IMR-90 (cell line): ENCODE data around the gene B3GAT1. TPM values are rescaled to one million over a fixed set of nuclear protein-coding genes. Genes with fewer than 3 reads are reported as not detected.

Experiments
- ATAC-seq: fragments of 200-7000 bp; cut with Tn5 transposase; 2 replicates; pipeline ENCODE4 v1.9.1; 2020; ENCODE audit warnings: low read depth, mild to moderate bottlenecking, moderate library complexity
- BruUV-seq: library from RNA; stranded (reverse); fragments of 400-500 nt; replicated peaks from 2 replicates; lab custom pipeline; 2021; lab: Mats Ljungman, UMichigan
- CTCF ChIA-PET: fragments of 300-600 bp; formaldehyde crosslinking; extraction: SDS; loops from one replicate; lab custom pipeline; 2021; ENCODE audit warnings: antibody characterized with exemption; lab: Yijun Ruan, JAX
- POLR2A ChIA-PET: fragments of 300-600 bp; sonication (Branson Sonifier 250); formaldehyde crosslinking; loops from one replicate; lab custom pipeline; 2022; ENCODE audit warnings: antibody characterized with exemption; ENCODE audit not compliant: unreplicated experiment; lab: Charles Lee
- DNase-seq: peaks from one replicate; pipeline ENCODE4 v3.0.0; 2013
- H2AFZ ChIP-seq: replicated peaks from 2 replicates; pipeline ENCODE3; 2013; ENCODE audit warnings: low read length, mild to moderate bottlenecking; ENCODE audit not compliant: poor library complexity
- H2AK5ac ChIP-seq: 2 replicates; pipeline ENCODE4 v1.6.1; 2013; ENCODE audit warnings: low read depth, low read length, inconsistent platforms
- H2AK9ac ChIP-seq: replicated peaks from 2 replicates; pipeline ENCODE3; 2013; ENCODE audit warnings: mild to moderate bottlenecking, low read depth, low read length, moderate library complexity; ENCODE audit not compliant: poor library complexity
- H2BK120ac ChIP-seq: 2 replicates; pipeline ENCODE4 v1.6.1; 2013; ENCODE audit warnings: low read depth, low read length, inconsistent platforms
- H2BK15ac ChIP-seq: 3 replicates; pipeline ENCODE4 v1.6.1; 2013; ENCODE audit warnings: low read depth, low read length, inconsistent platforms
- H2BK20ac ChIP-seq: 2 replicates; pipeline ENCODE4 v1.6.1; 2013; ENCODE audit warnings: low read depth, mild to moderate bottlenecking, inconsistent platforms, low read length, moderate library complexity
- H2BK5ac ChIP-seq: 2 replicates; pipeline ENCODE4 v1.6.1; 2013; ENCODE audit warnings: mild to moderate bottlenecking, low read depth, low read length, inconsistent platforms; ENCODE audit not compliant: poor library complexity, severe bottlenecking
- H3K14ac ChIP-seq: replicated peaks from 2 replicates; pipeline ENCODE4 v1.6.1; 2013; ENCODE audit warnings: low read depth, low read length, inconsistent platforms
- H3K18ac ChIP-seq: 2 replicates; pipeline ENCODE4 v1.6.1; 2013; ENCODE audit warnings: low read depth, low read length, control low read depth
- H3K23ac ChIP-seq: 2 replicates; pipeline ENCODE4 v1.6.1; 2013; ENCODE audit warnings: low read depth, low read length, inconsistent platforms
- H3K27ac ChIP-seq: 2 replicates; pipeline ENCODE4 v1.5.1; 2013; ENCODE audit warnings: mild to moderate bottlenecking, control low read depth, low read length; ENCODE audit not compliant: insufficient read depth
- H3K27me3 ChIP-seq: 2 replicates; pipeline ENCODE4 v1.6.1; 2013; ENCODE audit warnings: low read length; ENCODE audit not compliant: control insufficient read depth, insufficient read depth
- H3K36me3 ChIP-seq: 2 replicates; pipeline ENCODE4 v1.6.1; 2013; ENCODE audit warnings: low read length, mixed read lengths; ENCODE audit not compliant: control insufficient read depth, insufficient read depth
- H3K4ac ChIP-seq: 2 replicates; pipeline ENCODE4 v1.6.1; 2013; ENCODE audit warnings: low read depth, low read length, inconsistent platforms
- H3K4me1 ChIP-seq: 2 replicates; pipeline ENCODE4 v1.6.1; 2013; ENCODE audit warnings: low read length, mixed read lengths; ENCODE audit not compliant: control insufficient read depth, insufficient read depth
- H3K4me2 ChIP-seq: 2 replicates; pipeline ENCODE4 v1.6.1; 2013; ENCODE audit warnings: low read depth, mild to moderate bottlenecking, control low read depth, low read length, moderate library complexity
- H3K4me3 ChIP-seq: 2 replicates; pipeline ENCODE4 v1.5.1; 2013; ENCODE audit warnings: low read depth, mild to moderate bottlenecking, control low read depth, low read length, moderate library complexity; ENCODE audit not compliant: insufficient read depth
- H3K56ac ChIP-seq: 2 replicates; pipeline ENCODE4 v1.6.1; 2013; ENCODE audit warnings: low read length, inconsistent platforms; ENCODE audit not compliant: insufficient read depth; ENCODE audit errors: extremely low read depth
- H3K79me1 ChIP-seq, 2 experiments: 2 replicates each; pipeline ENCODE4 v1.6.1; 2013; ENCODE audit warnings: low read length in 2 of 2, inconsistent platforms in 1 of 2, low read depth in 1 of 2
- H3K9ac ChIP-seq: 2 replicates; pipeline ENCODE4 v1.6.1; 2013; ENCODE audit warnings: low read depth, low read length, control low read depth
- H3K9me1 ChIP-seq: 2 replicates; pipeline ENCODE4 v1.6.1; 2013; ENCODE audit warnings: low read length, inconsistent platforms; ENCODE audit not compliant: insufficient read depth
- H3K9me3 ChIP-seq: 2 replicates; pipeline ENCODE4 v1.6.1; 2013; ENCODE audit warnings: low read length; ENCODE audit not compliant: control insufficient read depth, insufficient read depth
- H4K20me1 ChIP-seq: 2 replicates; pipeline ENCODE4 v1.6.1; 2013; ENCODE audit warnings: low read length, inconsistent platforms; ENCODE audit not compliant: insufficient read depth
- H4K5ac ChIP-seq: 2 replicates; pipeline ENCODE4 v1.6.1; 2013; ENCODE audit warnings: mild to moderate bottlenecking, low read depth, low read length, control low read depth
- H4K8ac ChIP-seq, 2 experiments: 2 replicates each; pipeline ENCODE4 v1.6.1; 2013; ENCODE audit warnings: low read depth in 2 of 2, low read length in 2 of 2, control low read depth in 1 of 2, inconsistent platforms in 1 of 2
- H4K91ac ChIP-seq: 2 replicates; pipeline ENCODE4 v1.6.1; 2013; ENCODE audit warnings: low read depth, low read length, inconsistent platforms; ENCODE audit not compliant: insufficient read depth
- BHLHE40 ChIP-seq: fragments of 150-350 bp; IDR thresholded peaks from 2 replicates; pipeline ENCODE4 v1.6.1; 2016; ENCODE audit warnings: mild to moderate bottlenecking, low read depth, low read length
- CEBPB ChIP-seq: IDR thresholded peaks from 2 replicates; pipeline ENCODE4 v1.6.1; 2012; ENCODE audit warnings: low read depth, low read length, improper control_type of control experiment
- CHD1 ChIP-seq: IDR thresholded peaks from 2 replicates; pipeline ENCODE4 v1.6.1; 2012; ENCODE audit warnings: low read depth, low read length, improper control_type of control experiment
- ELK1 ChIP-seq: fragments of 150-350 bp; IDR thresholded peaks from 2 replicates; pipeline ENCODE4 v1.6.1; 2016; ENCODE audit warnings: low read depth, mild to moderate bottlenecking, low read length, moderate library complexity, borderline replicate concordance
- FOS ChIP-seq: fragments of 150-350 bp; IDR thresholded peaks from 2 replicates; pipeline ENCODE4 v1.6.1; 2016; ENCODE audit warnings: low read depth, low read length
- MAFK ChIP-seq: IDR thresholded peaks from 2 replicates; pipeline ENCODE4 v1.6.1; 2012; ENCODE audit warnings: low read depth, low read length, improper control_type of control experiment
- MAZ ChIP-seq: IDR thresholded peaks from 2 replicates; pipeline ENCODE4 v1.6.1; 2012; ENCODE audit warnings: low read depth, mild to moderate bottlenecking, low read length, improper control_type of control experiment, moderate library complexity, borderline replicate concordance
- MXI1 ChIP-seq: IDR thresholded peaks from 2 replicates; pipeline ENCODE4 v1.6.1; 2012; ENCODE audit warnings: low read depth, mild to moderate bottlenecking, low read length, moderate library complexity, borderline replicate concordance
- NFE2L2 ChIP-seq: fragments of 150-350 bp; IDR thresholded peaks from 2 replicates; pipeline ENCODE4 v1.6.1; 2016; ENCODE audit warnings: low read depth, mild to moderate bottlenecking, low read length
- POLR2A ChIP-seq: IDR thresholded peaks from 2 replicates; pipeline ENCODE4 v1.6.1; 2012; ENCODE audit warnings: mild to moderate bottlenecking, low read depth, low read length
- RAD21 ChIP-seq: IDR thresholded peaks from 2 replicates; pipeline ENCODE4 v1.6.1; 2012; ENCODE audit warnings: low read length, improper control_type of control experiment
- RCOR1 ChIP-seq: IDR thresholded peaks from 2 replicates; pipeline ENCODE4 v1.6.1; 2012; ENCODE audit warnings: mild to moderate bottlenecking, low read length, improper control_type of control experiment; ENCODE audit not compliant: insufficient replicate concordance
- RFX5 ChIP-seq: IDR thresholded peaks from 2 replicates; pipeline ENCODE4 v1.8.0; 2012; ENCODE audit warnings: low read depth, mild to moderate bottlenecking, low read length, moderate library complexity
- SMC3 ChIP-seq: fragments of 150-350 bp; IDR thresholded peaks from 2 replicates; pipeline ENCODE4 v1.6.1; 2016; ENCODE audit warnings: low read depth, mild to moderate bottlenecking, antibody characterized with exemption, low read length, moderate library complexity
- USF2 ChIP-seq: fragments of 150-350 bp; IDR thresholded peaks from 2 replicates; pipeline ENCODE4 v1.6.1; 2017; ENCODE audit warnings: mild to moderate bottlenecking, antibody characterized with exemption, low read length, low read depth
- WGBS, 2 experiments: methylation state at CpG; one replicate each; pipeline versions ENCODE4 v1.1.5 to v1.1.7; 2013; ENCODE audit warnings: missing lambda C conversion rate in 2 of 2; ENCODE audit not compliant: insufficient read length in 1 of 2; ENCODE audit errors: extremely low coverage in 2 of 2; 5-methylcytosine and 5-hydroxymethylcytosine counted together
- dilution Hi-C: fragments of 300-500 bp; cut with HindIII; formaldehyde crosslinking; loops from one replicate; pipeline ENCODE4 v1.14.3; 2018; ENCODE audit warnings: low sequenced_read_pairs; ENCODE audit not compliant: unreplicated experiment
- in situ Hi-C: fragments of 300-500 bp; cut with MboI; formaldehyde crosslinking; loops from 3 replicates; pipeline ENCODE4 v1.14.3; 2019; ENCODE audit warnings: low sequenced_read_pairs, inconsistent platforms, mixed read lengths
- intact Hi-C: fragments of 100-400 bp; cut with micrococcal nuclease; formaldehyde crosslinking; loops from 2 replicates; pipeline ENCODE4 v1.10.0; 2022
- polyA plus RNA-seq, 3 experiments: library from polyadenylated mRNA; depleted of rRNA; stranded (reverse); fragments of >200 nt; gene quantifications; 2 replicates each; pipeline ENCODE4 v1.2.3, GENCODE V29; 2012; ENCODE audit warnings: low replicate concordance in 1 of 3
- total RNA-seq: library from RNA; depleted of rRNA; stranded (reverse); fragments of >200 nt; gene quantifications from 2 replicates; pipeline ENCODE4 v1.2.3, GENCODE V29; 2012
- TF ChIP-seq, protein P1 (sequence below): conservative IDR thresholded peaks from 2 replicates; pipeline ENCODE4 v1.5.1; 2012; ENCODE audit warnings: mild to moderate bottlenecking, low read depth, low read length, improper control_type of control experiment

The B3GAT1 gene
- total and polyA plus RNA-seq, 2 of the 4 experiments (the other 2 are of a cell fraction): not detected

DNA sequence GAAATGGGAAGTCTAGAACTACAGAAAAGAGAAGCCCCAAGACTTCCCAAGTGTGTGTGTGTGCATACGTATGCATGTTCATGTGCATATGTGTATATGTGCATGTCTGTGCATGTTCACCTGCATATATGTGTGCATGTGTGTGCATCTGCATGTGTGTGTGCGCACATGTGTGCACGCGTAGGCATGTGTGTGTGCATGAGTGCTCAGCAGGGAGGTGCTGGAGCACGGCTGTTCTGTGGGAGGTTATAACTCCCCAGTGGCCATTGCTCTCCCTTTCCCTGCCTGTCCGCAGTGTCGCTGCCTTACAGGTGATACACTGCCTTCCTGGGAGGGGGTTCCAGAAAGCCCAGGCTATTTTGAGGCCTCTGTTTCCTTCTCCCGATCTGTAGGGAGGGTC lies 29.8 kb downstream of the B3GAT1 start:
- intact Hi-C loops (no loop called here), dilution Hi-C loops (no loop called here), in situ Hi-C loops (no loop called here)
- ChIA-PET CTCF (no interaction called here), POLR2A (no interaction called here)
- Histone ChIP-seq H3K9me1 (no peaks in the 10 kb centered on the region), H4K5ac (no peak overlapping the region), H2BK5ac (no peak overlapping the region), H4K8ac (no peak overlapping the region), H3K79me1 (no peaks in the 10 kb centered on the region), H4K20me1 (no peaks in the 10 kb centered on the region), H3K4me1 (no peaks in the 10 kb centered on the region), H3K56ac (no peak overlapping the region), H4K91ac (no peak overlapping the region), H3K27ac (no peak overlapping the region), H3K4ac (no peak overlapping the region), H2AK5ac (no peak overlapping the region), H3K36me3 (no peaks in the 10 kb centered on the region), H3K18ac (no peak overlapping the region), H3K23ac (no peak overlapping the region), H3K14ac (no peak overlapping the region), H2AK9ac (no peak overlapping the region), H2BK15ac (no peak overlapping the region), H2BK20ac (no peak overlapping the region), H3K4me3 (no peak overlapping the region), H3K9me3 (peaks cover 53% of the 10 kb centered on the region), H2BK120ac (no peak overlapping the region), H3K27me3 (no peaks in the 10 kb centered on the region), H3K9ac (no peak overlapping the region), H2AFZ (no peak overlapping the region), H3K4me2 (no peak overlapping the region)
- no peak for TF ChIP-seq CEBPB
- TF ChIP-seq, protein P1, sequence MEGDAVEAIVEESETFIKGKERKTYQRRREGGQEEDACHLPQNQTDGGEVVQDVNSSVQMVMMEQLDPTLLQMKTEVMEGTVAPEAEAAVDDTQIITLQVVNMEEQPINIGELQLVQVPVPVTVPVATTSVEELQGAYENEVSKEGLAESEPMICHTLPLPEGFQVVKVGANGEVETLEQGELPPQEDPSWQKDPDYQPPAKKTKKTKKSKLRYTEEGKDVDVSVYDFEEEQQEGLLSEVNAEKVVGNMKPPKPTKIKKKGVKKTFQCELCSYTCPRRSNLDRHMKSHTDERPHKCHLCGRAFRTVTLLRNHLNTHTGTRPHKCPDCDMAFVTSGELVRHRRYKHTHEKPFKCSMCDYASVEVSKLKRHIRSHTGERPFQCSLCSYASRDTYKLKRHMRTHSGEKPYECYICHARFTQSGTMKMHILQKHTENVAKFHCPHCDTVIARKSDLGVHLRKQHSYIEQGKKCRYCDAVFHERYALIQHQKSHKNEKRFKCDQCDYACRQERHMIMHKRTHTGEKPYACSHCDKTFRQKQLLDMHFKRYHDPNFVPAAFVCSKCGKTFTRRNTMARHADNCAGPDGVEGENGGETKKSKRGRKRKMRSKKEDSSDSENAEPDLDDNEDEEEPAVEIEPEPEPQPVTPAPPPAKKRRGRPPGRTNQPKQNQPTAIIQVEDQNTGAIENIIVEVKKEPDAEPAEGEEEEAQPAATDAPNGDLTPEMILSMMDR: no peak
- TF ChIP-seq MAZ: no peak
- TF ChIP-seq MAFK: no peak
- no peak for TF ChIP-seq SMC3
- no peak for TF ChIP-seq ELK1
- TF ChIP-seq FOS: no peak
- no peak for TF ChIP-seq BHLHE40
- no peak for TF ChIP-seq RFX5
- TF ChIP-seq USF2: no peak
- TF ChIP-seq RCOR1: no peak
- TF ChIP-seq RAD21: no peak
- no peak for TF ChIP-seq NFE2L2
- no peak for TF ChIP-seq MXI1
- no peak for TF ChIP-seq CHD1
- TF ChIP-seq POLR2A: no peak
- ATAC-seq (no peak), DNase-seq (no peak)
- WGBS, 2 experiments: 88% methylated on average over 1 of the region's 8 CpGs; no CpG with 5 or more reads in 1 of the 2 experiments
- no TSS peak for BruUV-seq
